HepG2 (cell line): ENCODE results near the gene KRTAP10-2. TPM values are rescaled to one million over a fixed set of nuclear protein-coding genes. Genes with fewer than 3 reads are reported as not detected.

Source experiments
- ATAC-seq: fragments of 200-7000 bp; cut with Tn5 transposase; 3 replicates; pipeline ENCODE4 v1.9.1; 2020; ENCODE audit warnings: mild to moderate bottlenecking, moderate library complexity
- BruUV-seq: library from RNA; stranded (reverse); fragments of 400-500 nt; replicated peaks from 2 replicates; lab custom pipeline; 2021; lab: Mats Ljungman, UMichigan
- CTCF ChIA-PET: fragments of 300-600 bp; formaldehyde crosslinking; extraction: SDS; loops from one replicate; lab custom pipeline; 2021; ENCODE audit warnings: low total read pairs, inconsistent platforms, low intra/inter-chr PET ratio; lab: Yijun Ruan, JAX
- POLR2A ChIA-PET: fragments of 350-600 bp; sonication (Branson Sonifier 250); formaldehyde crosslinking; loops from one replicate; lab custom pipeline; 2020; ENCODE audit warnings: antibody characterized with exemption, inconsistent platforms; lab: Yijun Ruan, JAX
- DNase-seq: peaks from one replicate; pipeline ENCODE4 v3.0.0-alpha.2; 2015; ENCODE audit warnings: low spot score
- FAIRE-seq: peaks from 3 replicates; lab custom pipeline; 2011; peaks lifted over from hg19 to GRCh38; lab: Jason Lieb, UNC
- H2AFZ ChIP-seq: one replicate; pipeline ENCODE4 v1.6.1; 2011; ENCODE audit warnings: low read length, inconsistent platforms
- H3K27ac ChIP-seq: fragments of 300-600 bp; 3 replicates; pipeline ENCODE4 v1.8.0; 2011; ENCODE audit warnings: mixed run types, mild to moderate bottlenecking, mixed read lengths, low read length, inconsistent platforms; ENCODE audit not compliant: insufficient read depth; ENCODE audit errors: extremely low read length
- H3K27me3 ChIP-seq, 2 experiments: fragments of 200-600 bp in 1 of 2; 2 replicates in 1 of 2; 3 replicates in 1 of 2; pipeline versions ENCODE4 v1.6.0 to v1.8.0; 2011; ENCODE audit warnings: low read length in 2 of 2, mild to moderate bottlenecking in 2 of 2, moderate library complexity in 2 of 2, inconsistent platforms in 1 of 2; ENCODE audit not compliant: insufficient read depth in 2 of 2, control insufficient read depth in 1 of 2
- H3K36me3 ChIP-seq, 2 experiments: fragments of 200-600 bp in 1 of 2; replicated peaks in 1 of 2; 2 replicates in 1 of 2; 3 replicates in 1 of 2; pipeline versions ENCODE4 v1.5.1 to v1.8.0; 2011; ENCODE audit warnings: low read length in 2 of 2, inconsistent platforms in 1 of 2; ENCODE audit not compliant: insufficient read depth in 2 of 2, control insufficient read depth in 1 of 2
- H3K4me1 ChIP-seq: 2 replicates; pipeline ENCODE4 v1.5.1; 2012; ENCODE audit warnings: low read length, inconsistent platforms; ENCODE audit not compliant: insufficient read depth
- H3K4me2 ChIP-seq: 2 replicates; pipeline ENCODE4 v1.6.0; 2011; ENCODE audit warnings: low read depth, low read length, inconsistent platforms
- H3K4me3 ChIP-seq, 3 experiments: fragments of 200-600 bp in 1 of 3; sonication (generic), shearing (Covaris generic) in 1 of 3; replicated peaks in 1 of 3; 2 replicates each; pipeline ENCODE4 v1.5.1; 2011 to 2016; ENCODE audit warnings: low read length in 3 of 3, inconsistent platforms in 2 of 3, low read depth in 2 of 3, mild to moderate bottlenecking in 2 of 3, control low read depth in 1 of 3, mixed read lengths in 1 of 3; ENCODE audit not compliant: insufficient read depth in 1 of 3
- H3K79me2 ChIP-seq: one replicate; pipeline ENCODE4 v1.6.1; 2011; ENCODE audit warnings: low read length, inconsistent platforms; ENCODE audit not compliant: insufficient read depth
- H3K9ac ChIP-seq: 2 replicates; pipeline ENCODE4 v1.6.0; 2011; ENCODE audit warnings: mild to moderate bottlenecking, low read depth, low read length, inconsistent platforms; ENCODE audit not compliant: insufficient read depth
- H3K9me3 ChIP-seq: 2 replicates; pipeline ENCODE4 v1.5.1; 2012; ENCODE audit warnings: mild to moderate bottlenecking, low read length
- H4K20me1 ChIP-seq: 2 replicates; pipeline ENCODE4 v1.6.0; 2011; ENCODE audit warnings: inconsistent platforms, mild to moderate bottlenecking, low read length, moderate library complexity; ENCODE audit not compliant: insufficient read depth
- FOXP1 ChIP-seq, 2 experiments: fragments of 450-650 bp in 1 of 2; IDR thresholded peaks; 2 replicates each; pipeline ENCODE4 v1.6.1; 2017 to 2018; ENCODE audit warnings: antibody characterized with exemption in 1 of 2
- MAFK ChIP-seq, 2 experiments: IDR thresholded peaks in 1 of 2; conservative IDR thresholded peaks in 1 of 2; 2 replicates each; pipeline ENCODE4 v1.6.1; 2011; ENCODE audit warnings: improper control_type of control experiment in 2 of 2, low read length in 2 of 2
- NRL ChIP-seq: sonication (generic); formaldehyde crosslinking; IDR thresholded peaks from 2 replicates; pipeline ENCODE4 v1.5.0; 2020; ENCODE audit warnings: missing genetic modification reagents, mild to moderate bottlenecking, moderate library complexity, borderline replicate concordance
- PCBP2 ChIP-seq: fragments of 200-400 bp; formaldehyde crosslinking; optimal IDR thresholded peaks from 2 replicates; pipeline ENCODE3; 2018; ENCODE audit warnings: low read length, low read depth; ENCODE audit not compliant: poor library complexity, severe bottlenecking
- SKI ChIP-seq: fragments of 450-650 bp; IDR thresholded peaks from one replicate; pipeline ENCODE4 v1.6.1; 2018; ENCODE audit warnings: mild to moderate bottlenecking; ENCODE audit not compliant: partially characterized antibody
- ZNF264 ChIP-seq: sonication (generic); formaldehyde crosslinking; IDR thresholded peaks from 2 replicates; pipeline ENCODE4 v1.4.0; 2020; ENCODE audit warnings: missing genetic modification reagents
- ZNF317 ChIP-seq: sonication (generic); formaldehyde crosslinking; IDR thresholded peaks from 2 replicates; pipeline ENCODE4 v1.5.0; 2020; ENCODE audit warnings: mild to moderate bottlenecking, missing genetic modification reagents
- ZNF549 ChIP-seq: sonication (generic); formaldehyde crosslinking; IDR thresholded peaks from 2 replicates; pipeline ENCODE4 v1.5.0; 2020; ENCODE audit warnings: missing genetic modification reagents
- ZNF749 ChIP-seq: sonication (generic); formaldehyde crosslinking; IDR thresholded peaks from 2 replicates; pipeline ENCODE4 v1.8.0; 2022; ENCODE audit warnings: mild to moderate bottlenecking, missing genetic modification reagents, moderate library complexity, borderline replicate concordance
- WGBS: methylation state at CpG from one replicate; pipeline ENCODE4 v1.1.6; 2017; ENCODE audit warnings: low lambda C conversion rate; 5-methylcytosine and 5-hydroxymethylcytosine counted together
- in situ Hi-C: cut with HindIII; loops from 2 replicates; pipeline ENCODE4 v1.10.0; 2017; ENCODE audit warnings: low pct_unique_long_range_greater_than_20kb; ENCODE audit not compliant: extremely low pct_ligation_motif_present
- intact Hi-C: fragments of 100-400 bp; cut with micrococcal nuclease; formaldehyde crosslinking; loops from one replicate; pipeline ENCODE4 v1.10.0; 2022; ENCODE audit not compliant: unreplicated experiment
- polyA plus RNA-seq, 8 experiments: library from polyadenylated mRNA; depleted of rRNA in 3 of 8; stranded (reverse) in 7 of 8; unstranded in 1 of 8; fragments of >200 nt; fragmentation: Illumina TruSeq in 4 of 8; extraction: Trizol in 4 of 8; gene quantifications; 2 replicates each; pipeline versions ENCODE4 v1.2.1 to v1.2.3, GENCODE V29; 2011 to 2016; ENCODE audit warnings: low read depth in 4 of 8, missing spikeins in 1 of 8, mixed read lengths in 1 of 8; ENCODE audit not compliant: insufficient read depth in 1 of 8
- total RNA-seq, 5 experiments: library from RNA; depleted of rRNA; stranded (reverse); fragments of >200 nt; fragmentation: Illumina TruSeq; extraction: Trizol; gene quantifications; 2 replicates each; pipeline ENCODE4 v1.2.3, GENCODE V29; 2016; ENCODE audit warnings: low read depth in 1 of 5
- TF ChIP-seq, protein P1 (sequence below): sonication (generic); formaldehyde crosslinking; IDR thresholded peaks from 2 replicates; pipeline ENCODE4 v1.4.0; 2020; ENCODE audit warnings: low read depth, missing genetic modification reagents
- TF ChIP-seq, protein P2 (sequence below): sonication (generic); formaldehyde crosslinking; IDR thresholded peaks from 2 replicates; pipeline ENCODE4 v1.5.0; 2020; ENCODE audit warnings: missing genetic modification reagents

The KRTAP10-2 gene
- total and polyA plus RNA-seq, 2 of the 13 experiments (the other 11 are each of a cell fraction or from before 2014, with no cell fraction given): not detected

DNA sequence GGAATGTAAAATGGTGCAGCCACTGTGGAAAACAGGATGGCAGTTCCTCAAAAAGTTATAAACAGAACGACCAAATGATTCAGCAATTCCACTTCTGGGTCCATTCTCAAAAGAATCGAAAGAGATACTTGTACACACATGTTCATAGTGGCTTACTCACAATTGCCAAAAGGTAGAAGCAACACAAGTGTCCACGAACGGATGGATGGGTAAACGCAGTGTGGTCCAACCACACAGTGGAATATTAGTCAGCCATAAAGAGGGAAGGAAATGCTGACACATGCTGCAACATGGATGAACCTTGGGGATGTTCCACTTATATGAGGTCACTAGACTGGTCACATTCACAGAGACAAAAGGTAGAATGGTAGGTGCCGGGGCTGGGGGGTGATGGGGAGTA, 16.6 kb downstream of the KRTAP10-2 start:
- no peaks in the 10 kb centered on the region for H4K20me1 ChIP-seq
- intact Hi-C loops: no loop called here
- ChIA-PET POLR2A (no interaction called here), CTCF (no interaction called here)
- in situ Hi-C loops: no loop called here
- peak in 1 of 2 experiments; percentile 35; a peak in 1 of 4 replicates for TF ChIP-seq MAFK (conservative IDR thresholded peaks at IDR 0.05 in 1 of 2, IDR thresholded peaks at IDR 0.05 in 1 of 2; ENCODE audit: low read length in 2 of 2)
- no peak for TF ChIP-seq ZNF317 (CRISPR knock-in tag)
- H3K9ac ChIP-seq: no peak overlapping the region
- BruUV-seq: no TSS peak
- H3K27me3 ChIP-seq: peaks cover 0 to 14% of the 10 kb centered on the region in 2 experiments; a peak in 2 of 5 replicates
- H3K79me2 ChIP-seq: no peaks in the 10 kb centered on the region
- H3K9me3 ChIP-seq: no peaks in the 10 kb centered on the region
- ATAC-seq (no peak), DNase-seq (no peak), FAIRE-seq (no peak)
- no peaks in the 10 kb centered on the region for H3K4me1 ChIP-seq
- no peak overlapping the region for H3K4me2 ChIP-seq
- no peak overlapping the region for H2AFZ ChIP-seq
- WGBS: 61% methylated on average over 6 of the region's 6 CpGs
- no peak overlapping the region for H3K4me3 ChIP-seq
- no peak overlapping the region for H3K27ac ChIP-seq
- no peaks in the 10 kb centered on the region for H3K36me3 ChIP-seq

DNA sequence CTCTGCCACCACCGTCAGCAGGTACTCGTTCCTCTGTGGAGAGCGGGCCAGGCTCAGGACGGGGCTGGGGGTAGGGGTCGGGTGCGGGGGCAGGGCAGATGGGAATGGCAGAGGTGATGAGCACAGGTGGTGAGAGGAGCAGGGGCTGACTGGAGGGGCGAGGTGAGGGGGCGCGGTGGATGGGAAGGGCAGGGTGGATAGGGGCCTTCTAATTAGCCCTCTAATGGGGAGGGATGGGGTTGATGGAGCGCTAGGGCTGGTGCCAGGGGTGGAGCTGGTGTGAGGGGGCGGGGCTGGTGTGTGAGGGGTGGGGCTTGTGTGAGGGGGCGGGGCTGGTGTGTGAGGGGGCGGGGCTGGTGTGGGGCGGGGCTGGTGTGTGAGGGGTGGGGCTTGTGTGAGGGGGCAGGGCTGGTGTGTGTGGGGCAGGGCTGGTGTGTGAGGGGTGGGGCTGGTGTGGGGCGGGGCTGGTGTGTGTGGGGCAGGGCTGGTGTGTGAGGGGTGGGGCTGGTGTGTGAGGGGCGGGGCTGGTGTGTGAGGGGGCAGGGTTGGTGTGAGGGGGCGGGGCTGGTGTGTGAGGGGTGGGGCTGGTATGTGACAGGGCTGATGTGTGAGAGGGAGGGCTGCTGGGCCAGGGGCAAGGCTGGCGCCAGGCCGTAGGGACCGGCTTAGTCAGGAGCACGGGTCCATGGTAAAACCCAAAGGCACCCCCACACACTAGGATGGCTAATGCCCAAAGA, 17.2 kb downstream of the KRTAP10-2 start:
- Histone ChIP-seq H3K9ac (no peak overlapping the region), H3K36me3 (no peaks in the 10 kb centered on the region), H3K9me3 (no peaks in the 10 kb centered on the region), H3K4me2 (no peak overlapping the region), H3K27ac (no peak overlapping the region), H3K79me2 (no peaks in the 10 kb centered on the region), H3K4me3 (no peak overlapping the region), H3K27me3 (peaks cover 0 to 14% of the 10 kb centered on the region in 2 experiments; a peak in 2 of 5 replicates), H4K20me1 (no peaks in the 10 kb centered on the region), H2AFZ (no peak overlapping the region), H3K4me1 (no peaks in the 10 kb centered on the region)
- ChIA-PET CTCF (no interaction called here), POLR2A (no interaction called here)
- no peak for ATAC-seq
- in situ Hi-C loops: no loop called here
- 74% methylated on average over 20 of the region's 21 CpGs for WGBS
- DNase-seq: no peak
- FAIRE-seq: no peak
- no TSS peak for BruUV-seq
- intact Hi-C loops: no loop called here
- TF ChIP-seq ZNF549 (CRISPR knock-in tag) (no peak), ZNF749 (no peak), PCBP2 (no peak), SKI (no peak), FOXP1 (IDR thresholded peaks at IDR 0.05) (no peak), FOXP1 (CRISPR knock-in tag; IDR thresholded peaks at IDR 0.05) (no peak), ZNF264 (CRISPR knock-in tag) (no peak), NRL (no peak)
- TF ChIP-seq, protein P1, sequence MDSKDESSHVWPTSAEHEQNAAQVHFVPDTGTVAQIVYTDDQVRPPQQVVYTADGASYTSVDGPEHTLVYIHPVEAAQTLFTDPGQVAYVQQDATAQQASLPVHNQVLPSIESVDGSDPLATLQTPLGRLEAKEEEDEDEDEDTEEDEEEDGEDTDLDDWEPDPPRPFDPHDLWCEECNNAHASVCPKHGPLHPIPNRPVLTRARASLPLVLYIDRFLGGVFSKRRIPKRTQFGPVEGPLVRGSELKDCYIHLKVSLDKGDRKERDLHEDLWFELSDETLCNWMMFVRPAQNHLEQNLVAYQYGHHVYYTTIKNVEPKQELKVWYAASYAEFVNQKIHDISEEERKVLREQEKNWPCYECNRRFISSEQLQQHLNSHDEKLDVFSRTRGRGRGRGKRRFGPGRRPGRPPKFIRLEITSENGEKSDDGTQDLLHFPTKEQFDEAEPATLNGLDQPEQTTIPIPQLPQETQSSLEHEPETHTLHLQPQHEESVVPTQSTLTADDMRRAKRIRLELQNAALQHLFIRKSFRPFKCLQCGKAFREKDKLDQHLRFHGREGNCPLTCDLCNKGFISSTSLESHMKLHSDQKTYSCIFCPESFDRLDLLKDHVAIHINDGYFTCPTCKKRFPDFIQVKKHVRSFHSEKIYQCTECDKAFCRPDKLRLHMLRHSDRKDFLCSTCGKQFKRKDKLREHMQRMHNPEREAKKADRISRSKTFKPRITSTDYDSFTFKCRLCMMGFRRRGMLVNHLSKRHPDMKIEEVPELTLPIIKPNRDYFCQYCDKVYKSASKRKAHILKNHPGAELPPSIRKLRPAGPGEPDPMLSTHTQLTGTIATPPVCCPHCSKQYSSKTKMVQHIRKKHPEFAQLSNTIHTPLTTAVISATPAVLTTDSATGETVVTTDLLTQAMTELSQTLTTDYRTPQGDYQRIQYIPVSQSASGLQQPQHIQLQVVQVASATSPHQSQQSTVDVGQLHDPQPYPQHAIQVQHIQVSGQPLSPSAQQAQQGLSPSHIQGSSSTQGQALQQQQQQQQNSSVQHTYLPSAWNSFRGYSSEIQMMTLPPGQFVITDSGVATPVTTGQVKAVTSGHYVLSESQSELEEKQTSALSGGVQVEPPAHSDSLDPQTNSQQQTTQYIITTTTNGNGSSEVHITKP: no peak
- TF ChIP-seq, protein P2, sequence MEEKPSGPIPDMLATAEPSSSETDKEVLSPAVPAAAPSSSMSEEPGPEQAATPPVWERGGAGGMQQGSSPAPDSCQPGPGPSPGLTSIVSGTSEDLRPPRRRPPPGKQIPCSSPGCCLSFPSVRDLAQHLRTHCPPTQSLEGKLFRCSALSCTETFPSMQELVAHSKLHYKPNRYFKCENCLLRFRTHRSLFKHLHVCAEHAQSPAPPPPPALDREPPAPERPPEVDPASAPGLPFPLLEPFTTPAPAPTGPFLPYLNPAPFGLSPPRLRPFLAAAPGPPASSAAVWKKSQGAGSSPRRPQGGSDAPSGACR (CRISPR knock-in tag): no peak
